ENCODE data around the gene CHST13. TPM values are rescaled to one million over a fixed set of nuclear protein-coding genes. Genes with fewer than 3 reads are reported as not detected.
A peak's percentile ranks its signal among the peaks of the same experiment; 100 is the strongest.

The CHST13 gene, protein sequence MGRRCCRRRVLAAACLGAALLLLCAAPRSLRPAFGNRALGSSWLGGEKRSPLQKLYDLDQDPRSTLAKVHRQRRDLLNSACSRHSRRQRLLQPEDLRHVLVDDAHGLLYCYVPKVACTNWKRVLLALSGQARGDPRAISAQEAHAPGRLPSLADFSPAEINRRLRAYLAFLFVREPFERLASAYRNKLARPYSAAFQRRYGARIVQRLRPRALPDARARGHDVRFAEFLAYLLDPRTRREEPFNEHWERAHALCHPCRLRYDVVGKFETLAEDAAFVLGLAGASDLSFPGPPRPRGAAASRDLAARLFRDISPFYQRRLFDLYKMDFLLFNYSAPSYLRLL
- 0.60 TPM for total RNA-seq
- long read RNA-seq, partial matches to known transcripts = 0 of 1 reads
- long read RNA-seq, other reads (novel, unspliced or antisense) = 1 of 1 reads

DNA sequence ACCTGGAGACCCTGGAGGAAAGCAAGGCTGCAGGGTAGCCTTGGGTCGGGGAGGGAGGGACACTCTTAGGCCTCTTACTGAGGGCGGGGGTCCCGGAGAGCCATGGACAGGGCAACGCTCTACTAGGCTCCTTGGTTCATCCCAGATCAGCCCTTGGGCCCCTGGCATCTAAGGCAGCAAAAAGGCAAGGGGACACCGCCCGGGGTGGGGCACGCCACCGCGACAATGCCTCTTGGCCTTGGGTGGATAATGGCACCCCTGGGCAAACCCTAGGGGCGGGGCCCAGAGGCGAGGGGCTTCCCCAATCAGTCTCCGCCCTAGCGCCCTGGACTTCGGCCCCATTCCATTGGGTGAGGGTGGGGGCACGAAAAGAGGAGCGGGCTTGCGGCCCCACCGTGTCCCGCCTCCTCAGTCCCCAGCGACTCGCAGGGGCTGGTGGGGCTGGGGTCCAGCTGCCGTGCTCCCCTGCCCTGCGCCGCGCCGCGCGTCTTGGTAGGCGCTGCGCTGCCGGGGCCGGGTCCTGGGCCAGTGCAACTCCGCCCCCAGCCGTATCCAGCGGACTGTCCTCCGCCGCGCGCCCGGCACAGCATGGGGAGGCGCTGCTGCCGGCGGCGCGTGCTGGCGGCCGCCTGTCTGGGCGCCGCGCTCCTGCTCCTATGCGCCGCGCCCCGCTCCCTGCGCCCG is at the start of gene CHST13:
Gene CHST13, plus strand, starts transcription at position 411 of the 684 bp plus-strand sequence. Its CDS starts 178 bp downstream, at position 589.
- intact Hi-C loops (cut with DNase I) = loop anchor here (2.0 to 10.0 kb wide), 4 partner anchors 48 to 1021 kb away; partner anchors contain the start of gene TXNRD3
- DNase-seq (ENCODE audit: missing footprints) = peak; percentile 85

DNA sequence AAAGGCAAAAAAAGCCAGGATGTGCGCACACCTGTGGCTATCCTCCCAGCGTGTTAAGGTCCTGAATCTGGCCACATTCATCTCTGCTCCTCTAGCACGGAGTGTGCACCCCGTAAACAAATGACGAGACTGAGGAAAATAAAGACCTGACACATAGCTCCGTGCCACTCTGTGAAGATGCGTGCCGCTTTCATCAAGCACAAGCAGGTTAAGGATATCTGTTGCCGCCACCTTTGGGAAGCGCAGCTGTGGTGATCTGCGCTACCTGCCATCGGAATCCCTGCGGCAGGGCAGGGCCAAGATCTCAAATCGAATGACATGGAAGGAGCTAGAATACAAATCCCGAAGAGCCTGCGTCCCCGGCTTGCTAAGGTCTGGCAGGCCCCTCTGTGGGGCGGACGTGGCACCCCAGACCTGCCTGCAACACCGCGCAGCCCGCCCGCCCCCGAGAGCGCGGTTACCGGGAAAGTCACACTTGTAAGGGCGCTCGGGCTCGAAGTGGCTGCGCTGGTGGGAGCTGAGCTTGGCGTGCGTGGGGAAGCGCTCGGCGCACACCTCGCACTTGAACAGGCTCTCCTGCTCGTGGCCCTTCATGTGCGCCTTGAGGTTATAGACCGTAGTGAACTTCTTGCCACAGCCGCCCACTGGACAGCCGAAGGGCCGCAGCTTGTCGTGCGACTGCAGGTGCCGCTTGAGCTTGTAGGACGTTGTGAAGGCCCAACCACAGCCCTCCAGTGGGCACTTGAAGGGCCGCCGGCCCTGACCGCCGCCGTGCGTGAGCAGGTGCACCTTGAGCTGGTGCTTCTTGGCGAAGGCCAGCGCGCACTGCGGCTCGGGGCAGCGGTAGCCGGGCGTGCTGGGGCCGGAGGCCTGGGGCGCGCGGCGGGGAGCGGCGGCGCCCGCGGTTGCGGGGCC is 49.2 kb upstream of the CHST13 start:
- peak; percentile 75 for DNase-seq (ENCODE audit: missing footprints)
- no peak for ATAC-seq
- intact Hi-C loops (cut with DNase I) = loop anchor here (5.0 kb wide), 1 partner anchor 207 kb away; no protein-coding TSS in a partner anchor

More for the DNA sequence above, at the start of gene CHST13:
- peak; percentile 69 for ATAC-seq

DNA sequence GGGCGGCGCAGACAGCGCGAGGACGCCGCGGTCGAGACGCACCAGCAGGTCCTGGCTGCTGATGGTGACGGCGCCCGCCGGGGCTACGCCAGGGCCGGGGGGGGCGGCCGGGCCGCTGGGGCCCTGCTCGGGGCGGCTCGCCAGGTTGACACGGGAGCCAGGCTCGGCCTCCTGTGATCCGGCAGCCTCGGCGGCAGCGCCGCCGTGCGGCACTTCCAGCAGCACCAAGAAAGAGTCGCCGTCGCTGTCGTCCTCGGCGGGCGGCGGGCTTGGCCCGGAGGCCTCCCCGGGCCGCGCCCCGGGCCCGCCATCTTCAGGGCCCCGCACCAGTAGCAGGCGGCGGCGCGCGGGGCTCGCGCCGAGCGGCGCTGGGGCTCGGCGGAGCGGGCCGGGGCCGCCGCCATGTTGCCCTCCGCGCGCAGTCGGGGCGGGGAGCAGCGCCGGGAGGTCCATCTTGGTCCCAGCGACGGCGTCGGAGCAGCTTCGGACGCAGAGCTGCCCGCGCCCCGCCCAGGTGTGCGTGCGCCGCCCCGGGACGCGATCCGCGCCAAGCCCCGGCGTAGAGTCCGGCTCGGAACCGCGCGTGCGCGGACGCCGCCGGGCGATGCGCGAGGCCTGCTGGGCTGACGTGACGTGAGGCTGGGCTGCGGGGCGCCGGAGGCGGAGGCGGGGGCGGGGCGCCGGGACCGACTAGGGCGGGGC is 48.4 kb upstream of the CHST13 start, which contains the start of gene ZXDC:
Gene ZXDC, minus strand, starts transcription at position 479 of the 702 bp plus-strand sequence. Its CDS starts 26 bp downstream, at position 453.
- peak; percentile 98 for DNase-seq (ENCODE audit: missing footprints)
- intact Hi-C loops (cut with DNase I) = no loop called here
- peak; percentile 95 for ATAC-seq

DNA sequence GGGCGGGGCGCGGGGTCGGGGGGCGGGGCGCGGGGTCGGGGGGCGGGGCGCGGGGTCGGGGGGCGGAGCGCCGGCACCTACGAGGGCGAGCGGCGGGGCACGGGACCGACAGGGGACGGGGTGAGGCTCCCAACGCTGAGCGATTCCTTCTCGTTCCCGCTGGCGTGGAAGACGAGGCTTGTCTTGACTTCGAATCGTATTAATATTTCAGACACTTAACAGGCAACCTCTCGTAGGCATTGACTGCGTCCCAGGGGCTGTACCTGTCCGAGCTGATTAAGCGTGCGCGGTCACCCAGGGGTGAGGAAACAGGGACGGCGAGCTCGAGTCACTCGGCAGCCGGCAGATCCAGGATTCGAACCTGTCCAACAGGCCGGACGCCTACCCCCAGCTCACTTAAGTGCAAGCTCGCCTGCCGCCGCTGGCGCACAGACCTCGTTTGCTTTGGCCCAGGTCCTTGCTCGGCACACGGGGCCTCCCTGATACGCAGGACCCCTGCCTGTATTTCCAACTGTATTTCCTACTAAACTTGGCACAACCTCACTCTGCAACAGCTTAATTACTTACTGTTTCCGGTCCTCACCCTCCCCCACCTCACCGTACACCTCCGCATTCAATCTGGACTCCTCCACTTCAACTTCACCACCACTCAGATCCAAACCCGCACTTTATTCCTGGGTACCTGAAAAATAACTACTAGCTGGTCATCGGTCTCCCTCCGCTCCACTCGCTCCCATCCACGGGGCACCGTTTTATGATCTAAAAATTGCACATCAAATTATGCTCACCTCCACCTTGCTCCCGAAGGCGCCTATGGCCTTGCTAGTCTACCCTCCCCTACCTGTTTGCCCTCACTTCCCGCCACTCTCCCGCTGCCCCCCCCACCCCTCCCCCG is 47.5 kb upstream of the CHST13 start:
- intact Hi-C loops (cut with DNase I) = no loop called here
- DNase-seq (ENCODE audit: missing footprints) (no peak), ATAC-seq (peak; percentile 16)

DNA sequence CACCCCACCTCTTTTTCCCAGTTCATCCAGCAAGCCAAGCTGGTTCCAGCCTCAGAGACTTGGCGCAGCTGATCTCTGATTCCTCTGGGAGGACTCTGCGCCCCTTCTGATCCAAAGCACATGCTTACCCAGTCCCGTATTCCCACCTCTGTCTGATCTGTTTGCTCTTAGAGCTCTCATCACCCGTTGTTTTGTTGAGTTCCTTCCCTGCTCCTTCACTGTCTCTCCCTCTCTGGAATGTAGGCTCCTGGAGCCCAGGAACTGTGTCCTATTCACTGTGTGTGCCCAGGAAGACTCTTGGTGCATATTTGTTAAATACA is 46.9 kb upstream of the CHST13 start:
- DNase-seq (ENCODE audit: missing footprints) (no peak), ATAC-seq (no peak)
- intact Hi-C loops (cut with DNase I) = no loop called here

DNA sequence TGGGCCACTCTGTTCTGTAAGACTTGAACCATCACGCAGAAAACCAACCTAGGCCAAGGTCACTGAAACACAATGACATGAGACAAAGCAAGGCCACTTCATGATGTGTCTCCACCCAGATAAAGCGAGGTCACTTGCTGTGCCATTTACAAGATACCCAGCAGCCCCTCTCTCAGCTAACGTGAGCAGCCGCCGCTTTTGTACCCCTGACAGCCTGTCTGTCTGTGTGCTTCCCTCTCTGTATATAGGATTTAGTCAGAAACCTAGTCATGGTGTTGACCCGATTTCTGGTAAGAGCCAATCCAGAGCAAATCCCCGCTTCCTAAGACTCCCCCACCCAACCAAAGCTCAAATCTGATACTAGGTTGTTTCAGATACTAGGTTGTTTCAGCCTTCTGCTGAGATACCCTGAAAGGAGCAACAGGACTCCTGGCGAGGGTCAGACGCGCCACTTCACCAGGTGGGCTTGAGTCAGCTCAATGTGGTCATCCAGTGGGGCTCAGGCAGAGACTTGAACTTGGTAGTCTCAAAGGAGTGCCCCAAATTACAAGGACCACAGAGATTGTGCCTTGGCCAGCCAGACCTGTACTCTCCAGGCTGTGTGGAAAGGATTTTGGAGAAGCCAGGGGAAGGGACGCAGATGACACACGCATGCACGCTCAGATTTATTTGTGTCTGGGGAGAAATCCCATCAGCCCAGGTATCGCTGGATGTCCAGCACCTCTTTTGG is 45.2 kb upstream of the CHST13 start:
- intact Hi-C loops (cut with DNase I) = no loop called here
- no peak for ATAC-seq
- DNase-seq (ENCODE audit: missing footprints) = no peak

DNA sequence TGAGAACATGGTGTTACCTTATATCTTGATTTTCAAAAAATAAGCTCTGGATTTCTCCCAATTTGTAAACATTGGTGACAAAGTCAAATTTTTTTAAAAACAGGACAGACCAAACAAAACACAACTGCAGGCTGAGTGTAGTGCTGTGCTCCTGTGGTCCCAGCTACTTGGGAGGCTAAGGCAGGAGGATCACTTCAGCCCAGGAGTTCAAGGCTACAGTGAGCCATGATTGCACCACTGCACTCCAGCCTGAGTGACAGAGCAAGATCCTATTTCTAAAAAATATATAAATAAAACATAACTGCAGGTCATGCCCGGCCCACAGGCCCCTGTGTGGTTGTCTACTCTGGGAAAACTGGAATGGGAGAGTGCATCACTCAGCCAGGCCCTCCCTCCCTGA is 44.3 kb upstream of the CHST13 start:
- no peak for ATAC-seq
- intact Hi-C loops (cut with DNase I) = no loop called here
- peak; percentile 49 for DNase-seq (ENCODE audit: missing footprints)

DNA sequence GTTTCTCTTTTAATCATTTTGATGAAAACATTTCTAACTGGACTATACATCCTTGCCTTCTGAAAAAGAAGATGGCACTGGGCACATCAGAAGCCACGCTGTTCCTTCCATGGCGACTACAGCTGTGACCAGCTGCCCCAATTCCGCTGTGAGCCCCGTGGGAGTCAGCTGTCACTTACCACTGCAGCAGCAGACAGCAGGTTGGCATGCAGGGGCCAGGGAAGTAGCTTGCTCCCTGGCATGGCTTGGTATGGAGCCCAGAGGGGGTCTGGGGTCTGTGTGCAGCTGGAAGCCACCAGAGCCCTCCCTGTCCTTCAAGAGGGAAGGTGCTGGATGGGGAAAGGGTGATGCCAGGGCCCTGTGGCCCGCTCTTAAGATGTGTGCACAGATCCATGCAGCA is 43.7 kb upstream of the CHST13 start:
- no peak for DNase-seq (ENCODE audit: missing footprints)
- no peak for ATAC-seq
- intact Hi-C loops (cut with DNase I) = no loop called here

DNA sequence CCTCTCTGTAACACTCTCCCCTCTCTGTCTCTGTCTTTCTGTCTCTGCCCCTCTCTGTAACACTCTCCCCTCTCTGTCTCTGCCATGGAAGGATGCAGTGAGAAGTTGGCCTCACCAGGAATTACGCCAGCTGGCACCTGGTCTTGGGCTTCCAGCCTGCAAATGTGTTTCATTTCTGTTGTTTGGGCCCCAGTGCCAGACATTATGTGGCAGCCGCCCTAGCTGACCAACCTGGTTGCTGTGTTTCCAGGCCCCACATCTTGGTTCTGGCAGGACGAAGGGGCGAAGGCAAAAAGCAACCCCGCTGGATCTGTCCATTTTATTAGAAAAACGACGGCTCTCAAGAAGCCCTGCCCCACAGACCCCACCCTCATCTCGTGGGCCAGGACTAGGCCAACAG is 43.1 kb upstream of the CHST13 start:
- ATAC-seq = no peak
- intact Hi-C loops (cut with DNase I) = no loop called here
- no peak for DNase-seq (ENCODE audit: missing footprints)

DNA sequence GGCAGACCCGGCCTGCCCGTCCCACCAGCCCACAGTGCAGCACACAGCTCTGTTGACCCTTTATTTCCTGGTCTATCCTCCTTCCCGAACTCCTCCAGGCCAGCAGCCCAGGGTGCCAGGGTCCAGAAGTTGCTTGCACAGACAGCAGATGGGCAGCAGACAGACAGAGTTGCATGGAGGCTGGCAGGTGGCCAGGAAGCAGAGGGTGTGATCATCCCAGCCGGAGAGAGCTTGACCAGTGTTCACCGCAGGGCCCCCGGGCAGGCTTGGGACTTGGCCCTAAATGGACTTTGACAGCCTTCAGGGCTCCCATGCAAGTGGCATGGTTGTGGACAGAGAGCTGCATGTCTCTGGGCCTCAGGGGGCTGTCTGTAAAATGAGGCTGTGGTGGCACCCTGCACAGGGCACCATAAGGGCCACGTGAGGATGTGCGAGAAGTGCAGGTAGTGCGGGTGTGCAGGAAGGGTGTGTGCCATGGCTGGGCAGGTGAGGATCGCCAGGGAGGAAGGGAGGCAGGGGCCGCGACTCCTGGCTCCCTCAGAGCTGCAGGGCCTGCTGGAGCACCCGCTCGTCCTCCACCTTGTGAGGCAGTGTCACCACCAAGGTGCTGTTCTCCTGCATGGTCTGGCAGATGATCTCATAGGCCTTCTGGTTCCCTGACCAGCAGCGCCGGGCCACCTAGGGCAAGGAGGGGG is 42.0 kb upstream of the CHST13 start:
- intact Hi-C loops (cut with DNase I) = no loop called here
- no peak for ATAC-seq
- DNase-seq (ENCODE audit: missing footprints) = no peak

DNA sequence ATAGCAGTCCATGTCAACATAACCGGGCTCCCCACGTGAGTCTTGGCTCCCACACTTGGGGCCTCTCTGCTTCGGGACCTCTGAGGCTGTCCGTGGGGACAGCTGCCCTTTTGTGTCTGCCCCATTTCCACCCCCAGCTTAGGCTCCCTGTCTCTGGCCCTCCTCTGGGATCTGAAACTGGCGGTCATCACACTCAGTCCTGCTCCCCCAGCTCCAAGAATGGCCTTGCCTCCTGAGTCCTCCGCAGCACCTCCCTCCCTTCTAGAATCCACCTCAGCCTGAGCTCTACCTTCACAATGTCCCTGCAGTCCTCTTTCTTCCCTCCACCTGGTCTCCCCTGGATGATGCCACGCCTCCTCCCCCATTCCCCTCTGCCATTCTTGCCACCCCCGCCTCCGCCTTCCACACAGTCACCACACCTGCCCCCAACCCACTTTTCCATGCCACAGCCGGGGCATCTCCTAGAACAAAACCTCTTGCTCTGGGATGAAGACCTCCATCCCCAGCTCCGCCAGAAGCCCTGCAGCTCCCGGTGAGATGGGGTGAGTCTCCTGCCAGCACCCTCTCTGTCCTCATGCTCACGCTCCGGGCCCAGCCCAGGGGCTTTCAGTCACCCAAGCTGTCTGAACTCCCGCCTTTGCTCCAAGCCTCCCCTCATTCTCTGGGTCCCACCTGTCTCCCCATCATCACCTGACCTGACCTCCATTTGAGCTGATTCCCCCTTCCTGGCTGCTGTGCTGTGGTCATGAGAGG is 41.3 kb upstream of the CHST13 start:
- ATAC-seq (no peak), DNase-seq (ENCODE audit: missing footprints) (no peak)
- intact Hi-C loops (cut with DNase I) = no loop called here

DNA sequence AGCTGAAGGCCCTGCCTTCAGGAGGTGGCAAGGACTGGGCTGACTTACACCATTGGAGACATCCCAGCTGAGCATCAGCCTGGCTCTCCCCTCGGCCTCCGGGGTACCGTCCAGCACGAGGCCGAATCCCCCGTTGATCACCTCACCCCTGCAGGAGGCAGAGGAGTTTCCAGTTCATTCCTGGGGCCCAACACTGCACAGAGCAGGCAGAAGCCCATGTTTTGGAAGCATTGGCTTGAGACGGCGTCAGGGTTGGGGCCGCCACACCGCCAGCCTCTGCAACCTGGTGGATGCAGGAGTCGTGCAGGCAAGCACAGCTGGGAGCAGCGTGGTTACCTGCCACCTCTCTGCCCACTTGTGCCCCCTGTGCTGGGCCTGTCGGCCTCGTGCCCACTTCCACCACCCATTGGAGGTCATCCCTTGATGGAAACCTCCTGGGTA is 40.6 kb upstream of the CHST13 start:
- no peak for ATAC-seq
- DNase-seq (ENCODE audit: missing footprints) = no peak
- intact Hi-C loops (cut with DNase I) = no loop called here

DNA sequence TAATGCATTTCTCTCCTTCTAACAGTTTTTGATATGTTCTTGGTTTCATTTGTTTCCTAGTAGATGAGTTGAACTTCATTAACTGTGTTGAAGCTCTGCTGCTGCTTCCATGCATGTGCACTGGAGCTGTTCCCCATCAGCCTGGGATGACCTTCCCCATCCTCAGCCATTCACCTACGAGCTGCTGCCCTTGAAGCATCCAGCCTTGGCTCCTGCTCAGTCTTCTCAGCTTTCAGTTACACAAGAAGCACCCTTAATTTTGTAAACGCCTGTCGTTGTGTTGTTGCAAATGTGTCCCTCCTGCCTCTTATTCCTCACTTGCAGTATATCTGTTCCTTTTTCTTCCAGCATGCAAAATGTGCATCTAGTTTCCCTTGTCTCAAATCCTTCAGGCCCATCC is 39.8 kb upstream of the CHST13 start:
- ATAC-seq = no peak
- intact Hi-C loops (cut with DNase I) = no loop called here

DNA sequence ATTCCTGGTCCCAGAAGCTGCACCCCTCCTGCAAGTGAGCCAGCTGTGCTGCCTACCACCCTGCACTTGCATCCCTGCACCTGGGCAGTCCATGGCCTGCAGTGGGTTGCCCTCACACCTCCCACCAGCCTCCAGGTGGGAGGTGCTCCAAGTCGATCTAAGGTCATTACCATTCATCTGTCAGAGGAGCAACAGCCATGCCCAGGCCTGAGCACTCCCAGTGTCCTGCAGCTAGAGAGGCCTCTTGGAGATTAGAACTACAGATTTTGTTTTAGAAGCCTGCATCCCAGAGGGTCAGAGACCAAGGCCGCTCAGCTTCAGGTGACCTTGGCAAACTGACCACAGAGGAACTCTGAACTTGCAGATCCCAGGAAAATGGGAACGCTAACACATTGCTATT is 39.3 kb upstream of the CHST13 start:
- intact Hi-C loops (cut with DNase I) = no loop called here
- DNase-seq (ENCODE audit: missing footprints) = no peak

More for the DNA sequence above, 39.8 kb upstream of the CHST13 start:
- no peak for DNase-seq (ENCODE audit: missing footprints)

DNA sequence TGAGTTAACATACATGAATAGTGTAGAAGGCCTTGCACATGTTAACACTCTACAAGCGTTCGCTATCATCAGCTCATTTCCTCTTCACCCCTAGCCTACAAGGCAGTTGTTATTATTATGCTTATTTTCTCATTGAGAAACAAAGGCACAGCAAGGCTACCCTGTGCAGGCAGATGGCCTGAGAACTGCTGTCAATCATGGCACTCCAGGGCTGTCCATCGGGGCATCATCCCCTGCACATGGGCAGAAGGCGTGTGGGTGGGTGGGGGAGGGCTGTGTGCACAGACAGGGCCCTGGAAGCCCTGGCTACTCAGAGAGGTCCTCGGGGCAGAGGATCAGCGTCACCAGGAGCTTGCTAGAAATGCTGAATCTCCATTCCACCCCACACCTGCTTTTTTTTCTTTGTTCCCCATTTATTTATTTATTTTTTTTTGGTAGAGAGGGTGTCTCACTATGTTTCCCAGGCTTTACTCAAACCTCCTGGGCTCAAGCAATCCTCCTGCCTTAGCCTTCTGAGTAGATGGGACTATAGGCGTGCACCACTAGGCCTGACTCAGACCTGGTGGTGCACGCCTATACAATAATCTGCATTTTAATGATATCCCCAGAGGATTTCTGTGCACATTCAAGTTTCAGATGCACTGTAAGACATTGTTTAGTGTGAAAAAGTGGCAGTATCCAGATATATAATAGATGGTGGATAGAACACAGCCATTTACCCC is 38.6 kb upstream of the CHST13 start:
- DNase-seq (ENCODE audit: missing footprints) = no peak
- no peak for ATAC-seq
- intact Hi-C loops (cut with DNase I) = no loop called here

More for the DNA sequence above, 39.3 kb upstream of the CHST13 start:
- no peak for ATAC-seq
